Neuronal stem cell (in vitro differentiated cells): ENCODE measurements around the gene OR1K1. TPM values are rescaled to one million over a fixed set of nuclear protein-coding genes. Genes with fewer than 3 reads are reported as not detected.
A peak's percentile ranks its signal among the peaks of the same experiment; 100 is the strongest.

Source experiments
- DNase-seq: peaks from one replicate; pipeline ENCODE4 v3.0.0-alpha.2; 2013; ENCODE audit warnings: low spot score
- H2AFZ ChIP-seq: one replicate; pipeline ENCODE4 v1.6.1; 2013; ENCODE audit warnings: mild to moderate bottlenecking, low read length, inconsistent platforms
- H2AK5ac ChIP-seq: 2 replicates; pipeline ENCODE4 v1.6.1; 2013; ENCODE audit warnings: low read depth, mild to moderate bottlenecking, inconsistent platforms, low read length, moderate library complexity, mixed read lengths
- H2BK120ac ChIP-seq: 2 replicates; pipeline ENCODE4 v1.6.1; 2013; ENCODE audit warnings: low read depth, mild to moderate bottlenecking, inconsistent platforms, low read length, moderate library complexity, mixed read lengths
- H2BK12ac ChIP-seq: one replicate; pipeline ENCODE4 v1.6.1; 2013; ENCODE audit warnings: low read length, inconsistent platforms
- H2BK15ac ChIP-seq: 2 replicates; pipeline ENCODE4 v1.6.1; 2013; ENCODE audit warnings: mild to moderate bottlenecking, low read length, inconsistent platforms, mixed read lengths
- H2BK5ac ChIP-seq: one replicate; pipeline ENCODE4 v1.6.1; 2013; ENCODE audit warnings: inconsistent platforms, mild to moderate bottlenecking, low read length, moderate library complexity
- H3K14ac ChIP-seq: one replicate; pipeline ENCODE4 v1.6.1; 2013; ENCODE audit warnings: low read length, inconsistent platforms
- H3K18ac ChIP-seq: 2 replicates; pipeline ENCODE4 v1.6.1; 2013; ENCODE audit warnings: low read length, inconsistent platforms
- H3K23ac ChIP-seq: 2 replicates; pipeline ENCODE4 v1.6.1; 2013; ENCODE audit warnings: low read depth, mild to moderate bottlenecking, mixed read lengths, low read length, inconsistent platforms; ENCODE audit not compliant: poor library complexity
- H3K27ac ChIP-seq: replicated peaks from 3 replicates; pipeline ENCODE4 v1.5.1; 2013; ENCODE audit warnings: low read length, inconsistent platforms
- H3K27me3 ChIP-seq, 3 experiments: 2 replicates each; pipeline ENCODE4 v1.6.1; 2013; ENCODE audit warnings: low read length in 3 of 3, mild to moderate bottlenecking in 2 of 3, inconsistent platforms in 1 of 3, low read depth in 1 of 3, mixed read lengths in 1 of 3, moderate library complexity in 1 of 3; ENCODE audit not compliant: control insufficient read depth in 3 of 3, insufficient read depth in 3 of 3
- H3K36me3 ChIP-seq, 2 donors: replicated peaks in 1 of 2; 2 replicates each; pipeline ENCODE4 v1.6.1; 2013; ENCODE audit warnings: low read length in 2 of 2; ENCODE audit not compliant: control insufficient read depth in 2 of 2, insufficient read depth in 2 of 2
- H3K4ac ChIP-seq: 2 replicates; pipeline ENCODE4 v1.6.1; 2013; ENCODE audit warnings: inconsistent platforms, mild to moderate bottlenecking, low read length, moderate library complexity
- H3K4me1 ChIP-seq, 2 donors: 1 replicate in 1 of 2; 2 replicates in 1 of 2; pipeline ENCODE4 v1.6.1; 2013; ENCODE audit warnings: low read length in 2 of 2, low read depth in 1 of 2; ENCODE audit not compliant: control insufficient read depth in 2 of 2, insufficient read depth in 1 of 2
- H3K4me2 ChIP-seq: one replicate; pipeline ENCODE4 v1.6.1; 2013; ENCODE audit warnings: mild to moderate bottlenecking, low read length, inconsistent platforms; ENCODE audit not compliant: insufficient read depth, poor library complexity, severe bottlenecking
- H3K4me3 ChIP-seq, 2 donors: 2 replicates each; pipeline ENCODE4 v1.5.1; 2013; ENCODE audit warnings: low read length in 2 of 2, mild to moderate bottlenecking in 2 of 2, inconsistent platforms in 1 of 2, moderate library complexity in 1 of 2
- H3K79me1 ChIP-seq: one replicate; pipeline ENCODE4 v1.6.1; 2013; ENCODE audit warnings: low read depth, mild to moderate bottlenecking, inconsistent platforms, low read length, moderate library complexity
- H3K9ac ChIP-seq: one replicate; pipeline ENCODE4 v1.6.1; 2013; ENCODE audit warnings: mild to moderate bottlenecking, low read depth, low read length, inconsistent platforms; ENCODE audit not compliant: poor library complexity
- H3K9me3 ChIP-seq, 2 donors: replicated peaks in 1 of 2; 2 replicates each; pipeline versions ENCODE3 to v1.6.1; 2013; ENCODE audit warnings: low read length in 2 of 2, mild to moderate bottlenecking in 2 of 2, inconsistent platforms in 1 of 2, low read depth in 1 of 2, mixed read lengths in 1 of 2, moderate library complexity in 1 of 2; ENCODE audit not compliant: control insufficient read depth in 2 of 2, insufficient read depth in 1 of 2
- H4K8ac ChIP-seq: one replicate; pipeline ENCODE4 v1.6.1; 2013; ENCODE audit warnings: low read depth, mild to moderate bottlenecking, inconsistent platforms, low read length, moderate library complexity
- H4K91ac ChIP-seq: one replicate; pipeline ENCODE4 v1.6.1; 2013; ENCODE audit warnings: low read length, low read depth, mild to moderate bottlenecking, inconsistent platforms; ENCODE audit not compliant: poor library complexity
- WGBS, 2 donors: extraction: QIAGEN DNeasy Blood & Tissue Kit; methylation state at CpG; one replicate each; pipeline ENCODE4 v1.1.7; 2013; ENCODE audit warnings: missing lambda C conversion rate in 2 of 2, mixed read lengths in 1 of 2; ENCODE audit not compliant: insufficient read length in 2 of 2, insufficient replicate concordance in 1 of 2; ENCODE audit errors: extremely low coverage in 2 of 2; 5-methylcytosine and 5-hydroxymethylcytosine counted together
- polyA plus RNA-seq, 2 experiments: library from polyadenylated mRNA; stranded (reverse); fragments of 200-250 nt; gene quantifications; one replicate each; pipeline ENCODE4 v1.2.3, GENCODE V29; 2013

The OR1K1 gene
- not detected for polyA plus RNA-seq (2013, experiment 1 of 2)
- polyA plus RNA-seq (2013, experiment 2 of 2) = not detected

GRCh38 chr9:122800066-122801060 is at the start of gene OR1K1:
Gene OR1K1, plus strand, starts transcription at chr9:122800123. Its CDS starts 0 bp downstream, at chr9:122800123.
- Histone ChIP-seq H2BK15ac (peak within 1 kb of the TSS; percentile 5), H2BK5ac (no peak within 1 kb of the TSS), H2AK5ac (no peak within 1 kb of the TSS), H3K18ac (peak within 1 kb of the TSS; percentile 32), H2BK12ac (no peak within 1 kb of the TSS), H3K36me3 (no peaks in the 10 kb centered on the region), H3K4me1 (no peaks in the 10 kb centered on the region), H4K8ac (no peak within 1 kb of the TSS), H3K4ac (no peak within 1 kb of the TSS), H3K27me3 (peaks cover 0 to 3% (median 2%) of the 10 kb centered on the region in 3 experiments), H3K27ac (no peak within 1 kb of the TSS), H3K14ac (no peak within 1 kb of the TSS), H3K9ac (no peak within 1 kb of the TSS), H4K91ac (no peak within 1 kb of the TSS), H2AFZ (no peak within 1 kb of the TSS), H3K4me3 (peak within 1 kb of the TSS in 1 of 2 donors; percentile 35), H3K4me2 (no peak within 1 kb of the TSS), H3K9me3 (peaks cover 0 to 20% of the 10 kb centered on the region in 2 donors), H3K23ac (peak within 1 kb of the TSS; percentile 11), H3K79me1 (peaks cover 3% of the 10 kb centered on the region), H2BK120ac (no peak within 1 kb of the TSS)
- DNase-seq = no peak
- WGBS, 2 donors = no CpG with 5 or more reads among the region's 30 CpGs

- Histone ChIP-seq H2BK5ac (no peak overlapping the region), H4K8ac (no peak overlapping the region), H3K27me3 (no peaks in the 10 kb centered on the region), H3K23ac (no peak overlapping the region), H2AK5ac (no peak overlapping the region), H2BK12ac (no peak overlapping the region), H3K14ac (no peak overlapping the region), H3K18ac (no peak overlapping the region), H3K9ac (no peak overlapping the region), H3K9me3 (peaks cover 3 to 5% of the 10 kb centered on the region in 2 donors), H2AFZ (no peak overlapping the region), H3K4me2 (no peak overlapping the region), H2BK15ac (no peak overlapping the region), H4K91ac (no peak overlapping the region), H3K4ac (no peak overlapping the region), H3K27ac (no peak overlapping the region), H2BK120ac (no peak overlapping the region), H3K79me1 (no peaks in the 10 kb centered on the region), H3K36me3 (no peaks in the 10 kb centered on the region), H3K4me3 (no peak overlapping the region), H3K4me1 (no peaks in the 10 kb centered on the region)
- no peak for DNase-seq
- 100% methylated on average over 1 of the region's 2 CpGs; no CpG with 5 or more reads in 1 of the 2 donors for WGBS, 2 donors
Observed at GRCh38 chr9:122754825-122755224, 45.1 kb upstream of the OR1K1 start.

- Histone ChIP-seq H3K36me3 (no peaks in the 10 kb centered on the region), H3K18ac (no peak overlapping the region), H3K9me3 (peaks cover 0 to 9% of the 10 kb centered on the region in 2 donors), H3K4me2 (no peak overlapping the region), H3K4me3 (peak overlapping the region in 1 of 2 donors; percentile 35), H3K9ac (no peak overlapping the region), H3K79me1 (no peaks in the 10 kb centered on the region), H2AFZ (no peak overlapping the region), H2BK120ac (no peak overlapping the region), H2AK5ac (no peak overlapping the region), H2BK5ac (no peak overlapping the region), H3K4ac (no peak overlapping the region), H4K8ac (no peak overlapping the region), H3K23ac (no peak overlapping the region), H4K91ac (no peak overlapping the region), H2BK12ac (no peak overlapping the region), H3K27me3 (no peaks in the 10 kb centered on the region), H3K14ac (no peak overlapping the region), H3K27ac (no peak overlapping the region), H3K4me1 (no peaks in the 10 kb centered on the region), H2BK15ac (no peak overlapping the region)
- DNase-seq = no peak
- no CpG with 5 or more reads among the region's 4 CpGs for WGBS, 2 donors
Observed at GRCh38 chr9:122767817-122768216, 32.1 kb upstream of the OR1K1 start.

- Histone ChIP-seq H3K4me2 (no peak overlapping the region), H2BK120ac (no peak overlapping the region), H3K18ac (no peak overlapping the region), H3K36me3 (no peaks in the 10 kb centered on the region), H3K27me3 (peaks cover 0 to 3% (median 0%) of the 10 kb centered on the region in 3 experiments), H2BK15ac (no peak overlapping the region), H3K14ac (no peak overlapping the region), H3K27ac (no peak overlapping the region), H2AFZ (no peak overlapping the region), H3K4me3 (no peak overlapping the region), H3K4me1 (no peaks in the 10 kb centered on the region), H4K91ac (no peak overlapping the region), H3K4ac (no peak overlapping the region), H2AK5ac (no peak overlapping the region), H3K9me3 (peaks cover 0 to 8% of the 10 kb centered on the region in 2 donors), H3K9ac (no peak overlapping the region), H4K8ac (no peak overlapping the region), H3K23ac (no peak overlapping the region), H3K79me1 (no peaks in the 10 kb centered on the region), H2BK5ac (no peak overlapping the region), H2BK12ac (no peak overlapping the region)
- DNase-seq = no peak
- WGBS, 2 donors = no CpG with 5 or more reads among the region's 8 CpGs
Observed at GRCh38 chr9:122777052-122777451, 22.9 kb upstream of the OR1K1 start.
